ENCODE data around the gene COA3.

DNA sequence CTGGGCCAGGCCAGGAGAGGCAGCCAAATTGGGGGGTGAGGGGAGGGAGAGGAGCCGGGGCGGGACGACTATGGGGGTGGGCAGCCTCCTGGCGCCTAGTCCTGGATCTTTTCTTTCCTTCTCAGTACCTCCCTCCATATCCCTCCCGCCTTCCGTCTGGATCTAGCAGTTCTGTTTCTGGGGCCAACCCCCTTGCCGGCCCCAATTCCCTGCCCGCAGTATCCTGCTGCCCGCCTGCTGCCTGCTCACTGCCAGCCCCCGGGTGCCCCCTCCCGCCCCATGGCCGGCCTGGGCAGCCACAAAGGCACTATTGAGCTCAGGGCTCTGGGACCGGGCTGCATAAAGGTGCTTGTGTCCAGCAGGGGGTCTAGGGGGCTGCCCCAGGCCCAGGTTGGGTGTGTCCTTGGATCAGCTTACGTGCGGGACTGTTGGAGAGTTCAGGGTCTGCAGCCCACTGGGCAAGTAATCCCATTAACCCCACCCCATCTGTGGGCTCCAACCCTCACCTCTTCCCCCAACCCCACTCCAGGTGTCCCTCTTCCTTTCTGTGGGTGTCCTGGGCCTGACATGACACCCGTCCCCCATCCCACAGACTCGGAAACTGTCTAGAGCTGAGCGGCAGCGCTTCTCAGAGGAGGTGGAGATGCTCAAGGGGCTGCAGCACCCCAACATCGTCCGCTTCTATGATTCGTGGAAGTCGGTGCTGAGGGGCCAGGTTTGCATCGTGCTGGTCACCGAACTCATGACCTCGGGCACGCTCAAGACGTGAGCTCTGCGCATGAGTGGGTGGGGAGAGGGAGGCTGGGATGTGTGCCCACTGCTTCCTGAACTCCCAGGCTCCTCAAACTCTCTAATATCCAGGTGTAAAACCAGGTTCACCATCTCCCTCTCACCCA, 16.1 kb downstream of the COA3 start:
- TF ChIP-seq EZH2phosphoT487 (IDR thresholded peaks at IDR 0.05; ENCODE audit: borderline replicate concordance), result no peak
- TF ChIP-seq, protein P1, sequence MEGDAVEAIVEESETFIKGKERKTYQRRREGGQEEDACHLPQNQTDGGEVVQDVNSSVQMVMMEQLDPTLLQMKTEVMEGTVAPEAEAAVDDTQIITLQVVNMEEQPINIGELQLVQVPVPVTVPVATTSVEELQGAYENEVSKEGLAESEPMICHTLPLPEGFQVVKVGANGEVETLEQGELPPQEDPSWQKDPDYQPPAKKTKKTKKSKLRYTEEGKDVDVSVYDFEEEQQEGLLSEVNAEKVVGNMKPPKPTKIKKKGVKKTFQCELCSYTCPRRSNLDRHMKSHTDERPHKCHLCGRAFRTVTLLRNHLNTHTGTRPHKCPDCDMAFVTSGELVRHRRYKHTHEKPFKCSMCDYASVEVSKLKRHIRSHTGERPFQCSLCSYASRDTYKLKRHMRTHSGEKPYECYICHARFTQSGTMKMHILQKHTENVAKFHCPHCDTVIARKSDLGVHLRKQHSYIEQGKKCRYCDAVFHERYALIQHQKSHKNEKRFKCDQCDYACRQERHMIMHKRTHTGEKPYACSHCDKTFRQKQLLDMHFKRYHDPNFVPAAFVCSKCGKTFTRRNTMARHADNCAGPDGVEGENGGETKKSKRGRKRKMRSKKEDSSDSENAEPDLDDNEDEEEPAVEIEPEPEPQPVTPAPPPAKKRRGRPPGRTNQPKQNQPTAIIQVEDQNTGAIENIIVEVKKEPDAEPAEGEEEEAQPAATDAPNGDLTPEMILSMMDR (conservative IDR thresholded peaks at IDR 0.05; ENCODE audit: low read length), result no peak

All from Loucy (cell line).